Retinal pigment epithelial cell (primary cell): ENCODE results near the gene HSPBAP1.

ENCODE experiments used
- DNase-seq: peaks from one replicate; pipeline ENCODE4 v3.0.0-alpha.2; 2010; ENCODE audit warnings: low read depth
- H3K4me3 ChIP-seq: 2 replicates; pipeline ENCODE4 v1.5.1; 2011; ENCODE audit warnings: mild to moderate bottlenecking, low read length, control low read depth, moderate library complexity
- CTCF ChIP-seq: conservative IDR thresholded peaks from 2 replicates; pipeline ENCODE4 v1.5.1; 2011; ENCODE audit warnings: low read depth, low read length, control low read depth, inconsistent platforms

HSPBAP1 gene

GRCh38 chr3:122793568-122794416 is at the start of gene HSPBAP1:
Gene HSPBAP1, minus strand, starts transcription at chr3:122793831. Its CDS starts 151 bp downstream, at chr3:122793680.
- peak; percentile 92 for DNase-seq
- peak within 1 kb of the TSS; percentile 77 for H3K4me3 ChIP-seq
- TF ChIP-seq CTCF, result no peak

- TF ChIP-seq CTCF, result no peak
- no peak for DNase-seq
- H3K4me3 ChIP-seq, result no peak overlapping the region
These were observed 42.0 kb upstream of the HSPBAP1 start for GRCh38 chr3:122835590-122835989.

- no peak overlapping the region for H3K4me3 ChIP-seq
- DNase-seq, result no peak
These were observed 34.6 kb upstream of the HSPBAP1 start for GRCh38 chr3:122828281-122828680.

GRCh38 chr3:122826278-122826677 is 32.6 kb upstream of the HSPBAP1 start:
- no peak for TF ChIP-seq CTCF
- no peak for DNase-seq
- H3K4me3 ChIP-seq, result no peak overlapping the region

More at GRCh38 chr3:122828281-122828680, 34.6 kb upstream of the HSPBAP1 start:
- TF ChIP-seq CTCF, result no peak

- TF ChIP-seq CTCF, result no peak
- DNase-seq, result no peak
- H3K4me3 ChIP-seq, result no peak overlapping the region
These were observed 31.8 kb upstream of the HSPBAP1 start for GRCh38 chr3:122825460-122825859.

GRCh38 chr3:122824465-122825381 is 31.1 kb upstream of the HSPBAP1 start:
- TF ChIP-seq CTCF, result no peak
- DNase-seq, result peak; percentile 45
- H3K4me3 ChIP-seq, result no peak overlapping the region
